ENCODE data around the gene CD1C.

The CD1C gene

GRCh38 chr1:158329300-158329699 is 39.6 kb downstream of the CD1C start:
- DNase-seq, result no peak

DNA sequence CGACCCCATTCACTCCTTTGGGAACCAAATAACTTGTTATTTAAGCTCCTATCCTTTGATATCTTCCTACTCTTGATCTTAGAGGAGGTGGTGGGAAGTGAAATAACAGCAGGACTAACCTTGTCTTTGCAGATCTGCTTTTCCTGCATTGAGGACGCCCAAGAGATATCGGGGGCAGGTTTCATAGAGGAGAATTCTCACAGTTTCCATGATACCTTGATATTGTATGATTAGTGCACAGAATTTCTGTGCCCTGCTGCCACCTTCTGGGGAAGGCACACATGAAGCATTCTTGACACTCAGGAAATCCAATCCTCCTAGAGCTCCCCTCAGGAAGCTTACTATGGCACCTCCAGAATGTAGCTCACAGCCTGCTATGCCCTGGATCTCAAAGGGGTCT is 40.0 kb downstream of the CD1C start:
- no peak for DNase-seq

DNA sequence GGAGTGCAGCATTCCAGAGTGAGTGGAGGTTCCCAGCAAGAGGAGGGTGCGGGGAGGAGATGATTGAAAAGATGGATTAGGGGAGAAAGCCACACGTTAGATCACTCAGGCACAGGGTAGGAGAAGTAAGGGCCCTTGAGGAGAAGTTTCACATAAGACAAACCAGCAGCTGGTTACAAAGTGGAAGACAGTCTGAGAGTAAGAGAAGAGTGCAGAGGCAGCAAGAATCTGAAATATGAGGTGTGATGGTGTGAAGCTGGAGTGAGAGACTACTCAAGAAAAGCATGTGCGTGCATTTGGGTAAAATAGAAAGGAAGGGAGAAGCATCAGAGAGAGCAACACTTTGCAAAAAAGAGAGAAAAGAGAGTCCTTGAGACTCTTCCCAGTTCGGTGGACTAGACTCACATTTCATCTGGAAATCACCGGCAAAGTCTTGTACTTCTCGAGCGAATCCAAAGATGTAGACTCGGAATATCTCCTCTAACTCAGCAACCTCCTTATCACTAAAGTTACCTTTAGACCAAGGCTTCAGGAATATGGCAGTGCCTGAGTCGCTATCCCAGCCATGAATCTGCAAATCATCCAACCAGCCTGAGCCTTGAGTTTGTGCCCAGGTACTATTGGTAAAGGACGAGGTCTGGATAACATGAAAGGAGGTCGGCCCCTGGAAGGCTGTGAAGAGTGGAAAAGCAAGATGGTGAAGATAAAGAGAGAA is 40.8 kb downstream of the CD1C start:
- no peak for DNase-seq

GRCh38 chr1:158331106-158331425 is 41.3 kb downstream of the CD1C start:
- DNase-seq, result no peak

DNA sequence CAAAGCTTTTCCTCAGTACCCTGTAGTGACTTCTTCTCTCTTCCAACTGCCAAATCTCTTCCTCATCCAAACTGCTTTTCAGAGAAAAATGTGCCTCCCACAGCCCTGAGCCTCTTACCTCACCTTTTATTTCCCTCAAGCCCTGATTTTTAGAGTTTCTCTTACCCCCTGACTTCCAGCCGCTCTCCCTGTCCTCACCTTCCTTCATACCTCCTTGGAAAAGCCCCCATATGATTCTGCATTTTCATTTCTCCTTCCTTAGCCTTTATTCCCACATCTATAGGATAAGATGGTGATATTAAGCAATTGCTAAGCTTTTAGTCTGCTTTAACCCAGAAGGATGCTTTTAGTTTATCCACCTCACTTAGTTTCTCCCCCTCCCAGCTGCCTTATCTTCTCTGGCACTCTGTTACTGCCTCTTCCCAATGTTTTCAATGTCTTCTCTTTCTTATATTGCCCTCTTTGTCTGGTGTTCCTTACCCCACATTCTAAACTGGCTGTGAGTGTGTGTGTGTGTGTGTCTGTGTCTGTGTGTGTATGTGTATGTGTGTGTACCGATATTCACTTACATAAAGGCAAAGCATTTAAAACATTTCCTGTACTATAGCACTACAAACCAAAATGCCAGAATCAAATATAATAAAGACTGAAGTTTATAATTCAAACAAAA is 41.9 kb downstream of the CD1C start, which contains the start of gene CD1B:
CD1B (minus strand) TSS at position 51 of the 670 bp plus-strand sequence. CDS start 108 bp downstream, outside the sequence.
- no peak for DNase-seq

DNA sequence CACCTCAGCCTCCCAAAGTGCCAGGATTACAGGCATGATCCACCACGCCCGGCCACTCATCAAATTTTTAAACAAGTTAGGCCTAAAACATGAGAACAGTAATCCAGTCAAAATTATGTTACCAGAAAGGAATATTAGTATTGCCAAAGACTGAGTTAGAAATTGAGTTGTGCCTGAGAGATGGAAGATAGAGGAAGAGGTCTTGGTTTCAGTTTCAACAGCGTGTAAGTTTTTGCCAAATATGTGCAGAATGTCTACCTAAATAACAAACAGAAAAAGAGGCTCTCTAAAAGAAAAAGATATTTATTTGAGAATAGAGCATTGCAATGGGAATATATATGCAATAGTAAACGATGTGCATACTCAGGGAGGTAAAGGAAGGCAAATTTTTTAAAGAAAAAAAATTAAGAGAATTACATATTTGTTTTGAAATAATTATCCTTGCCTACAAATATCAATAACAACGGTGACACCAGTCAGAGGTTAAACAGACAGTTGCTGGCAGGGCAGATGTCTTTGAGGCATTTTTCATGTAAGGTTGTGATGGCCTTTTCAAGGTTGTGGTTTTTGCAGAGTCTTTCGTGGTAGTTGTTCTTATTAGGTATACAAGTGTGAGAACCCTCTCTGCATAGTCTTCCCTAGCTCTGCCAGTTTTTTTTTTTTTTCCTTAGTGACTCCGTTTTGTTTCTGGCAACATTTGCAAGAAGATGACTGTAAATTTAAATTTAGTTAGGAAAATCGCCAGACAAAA is 43.9 kb downstream of the CD1C start:
- no peak for DNase-seq

DNA sequence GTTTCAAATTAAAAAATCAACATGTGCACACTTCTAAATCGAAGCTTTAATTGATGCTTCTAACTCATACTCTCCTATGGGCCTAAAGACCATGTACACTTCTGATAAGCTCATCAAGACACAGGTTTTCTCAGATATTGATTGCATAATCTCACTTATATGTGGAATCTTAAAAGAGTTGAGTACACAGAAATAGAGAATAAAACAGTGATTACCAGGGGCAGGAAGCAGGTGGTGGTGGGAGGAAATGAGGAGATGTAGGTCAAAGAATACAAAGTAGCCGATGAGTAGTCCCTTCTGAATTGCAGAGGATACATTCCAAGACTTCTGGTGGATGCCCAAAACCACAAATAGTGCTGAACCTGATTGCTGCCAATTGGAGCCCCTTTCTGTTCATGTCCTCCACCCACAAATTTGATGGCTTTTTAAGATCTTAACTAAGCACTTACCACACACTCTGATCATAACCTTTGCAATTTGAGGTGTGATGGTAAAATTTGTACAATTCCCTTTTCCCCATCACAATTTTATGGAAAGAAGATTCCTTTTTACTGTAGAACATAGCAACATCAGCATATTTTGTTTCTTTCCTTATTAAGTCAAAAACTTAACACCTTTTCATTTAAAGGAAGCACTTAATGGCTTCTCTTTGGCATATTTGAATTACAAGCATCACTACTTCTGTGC is 44.9 kb downstream of the CD1C start:
- no peak for DNase-seq

- no peak for DNase-seq
Observed at GRCh38 chr1:158335213-158335532, 45.5 kb downstream of the CD1C start.

DNA sequence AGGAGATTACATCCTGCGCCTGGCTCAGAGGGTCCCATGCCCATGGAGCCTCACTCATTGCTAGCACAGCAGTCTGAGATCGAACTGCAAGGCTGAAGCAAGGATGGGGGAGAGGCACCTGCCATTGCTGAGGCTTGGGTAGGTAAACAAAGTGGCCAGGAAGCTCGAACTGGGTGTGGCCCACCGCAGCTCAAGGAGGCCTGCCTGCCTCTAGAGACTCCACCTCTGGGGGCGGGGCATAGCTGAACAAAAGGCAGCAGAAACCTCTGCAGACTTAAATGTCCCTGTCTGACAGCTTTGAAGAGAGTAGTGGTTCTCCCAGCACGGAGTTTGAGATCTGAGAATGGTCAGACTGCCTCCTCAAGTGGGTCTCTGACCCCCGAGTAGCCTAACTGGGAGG is 46.7 kb downstream of the CD1C start:
- DNase-seq, result peak in 1 of 5 experiments; percentile 56
